ENCODE results near the gene TMEM167A. TPM values are rescaled to one million over a fixed set of nuclear protein-coding genes. Genes with fewer than 3 reads are reported as not detected.

Gene TMEM167A, protein sequence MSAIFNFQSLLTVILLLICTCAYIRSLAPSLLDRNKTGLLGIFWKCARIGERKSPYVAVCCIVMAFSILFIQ
- 137 and 147 TPM in 2 replicates for total RNA-seq (2014; rRNA removed; shearing (Covaris generic); ENCODE audit: low replicate concordance)

DNA sequence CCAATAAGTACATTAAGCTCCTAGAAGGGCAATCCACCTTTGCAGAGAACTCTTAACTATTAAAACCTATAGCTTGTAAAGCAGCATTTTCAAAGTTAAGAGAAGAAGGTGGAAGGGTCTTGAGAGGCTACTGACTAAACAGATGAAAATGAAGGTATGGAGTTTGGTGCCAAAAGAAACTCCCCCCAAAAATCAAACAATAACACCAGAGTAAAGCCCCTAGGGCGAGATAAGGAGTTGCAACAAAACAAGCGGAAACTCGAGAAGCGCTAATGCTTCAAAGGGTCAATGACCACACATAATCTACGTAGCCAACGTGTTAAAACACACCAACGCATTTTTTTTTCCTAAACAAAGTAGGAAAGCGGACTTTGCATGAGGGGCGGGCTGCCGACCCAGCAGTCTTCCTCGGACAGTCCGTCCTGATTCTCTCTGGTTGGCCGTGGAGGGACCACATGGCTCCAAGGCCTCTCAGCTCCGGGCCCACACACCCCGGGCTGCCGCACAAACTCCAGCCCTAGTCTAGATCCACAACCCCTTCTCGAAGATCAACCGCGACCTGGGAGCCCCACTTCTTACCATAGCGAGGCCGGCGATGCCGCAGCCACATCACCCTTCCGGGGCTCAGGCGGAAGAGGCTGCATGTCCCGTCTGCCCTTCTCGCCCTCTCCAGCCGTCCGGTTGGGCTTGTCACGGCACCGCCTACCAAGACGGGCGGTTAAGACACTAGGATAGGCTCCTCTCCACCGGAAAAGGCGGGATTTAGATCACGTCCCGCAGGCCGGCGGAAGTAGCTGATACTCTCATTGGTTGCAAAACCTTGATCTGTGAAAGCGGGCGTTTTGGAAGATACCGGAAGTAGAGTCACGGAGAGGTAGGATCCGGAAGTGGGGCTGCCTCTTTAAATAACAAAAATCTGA is at the start of gene TMEM167A, which contains the start of gene XRCC4:
TMEM167A (minus strand) TSS at position 653 of the 920 bp plus-strand sequence; CDS start at position 582, 71 bp downstream.
XRCC4 (plus strand) TSS at position 806 of the 920 bp plus-strand sequence. CDS start 27,373 bp downstream, outside the sequence.
- peak within 1 kb of the TSS; percentile 84 for H3K4me3 ChIP-seq

DNA sequence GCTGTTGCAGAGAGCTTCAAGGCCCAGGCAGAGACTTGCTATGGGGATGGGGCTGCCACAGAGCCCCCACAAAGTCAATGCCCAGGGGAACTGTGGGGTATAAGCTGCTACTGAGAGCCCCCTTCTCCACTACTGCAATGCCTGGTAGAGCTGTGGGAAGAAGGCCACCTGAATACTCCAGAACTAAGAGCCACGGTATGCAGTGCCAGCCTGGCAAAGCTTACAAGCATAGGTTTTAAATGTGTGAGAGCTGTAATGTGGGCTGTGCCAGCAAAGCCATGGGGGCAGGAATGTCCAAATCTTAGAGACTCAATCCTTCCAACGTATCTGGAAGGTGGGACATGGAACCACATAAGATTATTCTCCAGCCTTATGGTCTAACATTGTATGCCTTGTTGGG is 49.3 kb upstream of the TMEM167A start:
- Histone ChIP-seq H3K36me3 (peaks cover 7% of the 10 kb centered on the region; the same call in 1 of the 2 replicates), H3K27me3 (no peaks in the 10 kb centered on the region), H3K4me3 (no peak overlapping the region), H3K9me3 (peaks cover 30% of the 10 kb centered on the region)
- DNase-seq, result no peak

More for the DNA sequence above, at the start of gene TMEM167A, which contains the start of gene XRCC4:
- Histone ChIP-seq H3K27me3 (no peaks in the 10 kb centered on the region), H3K36me3 (peaks cover 35% of the 10 kb centered on the region), H3K9me3 (no peaks in the 10 kb centered on the region)
- DNase-seq, result peak; percentile 100

DNA sequence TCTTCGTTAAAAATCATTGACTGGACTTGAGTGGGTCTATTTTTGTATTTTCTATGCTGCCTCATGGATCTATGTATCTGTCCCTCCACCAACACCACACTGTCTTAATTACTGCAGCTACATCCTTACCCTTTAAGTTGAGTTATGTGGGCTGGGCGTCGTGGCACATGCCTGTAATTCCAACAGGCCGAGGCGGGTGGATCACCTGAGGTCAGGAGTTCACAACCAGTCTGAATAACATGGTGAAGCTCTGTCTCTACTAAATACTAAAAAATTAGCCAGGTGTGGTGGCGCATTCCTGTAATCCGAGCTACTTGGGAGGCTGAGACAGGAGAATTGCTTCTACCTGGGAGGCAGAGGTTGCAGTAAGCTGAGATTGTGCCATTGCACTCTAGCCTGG is 48.4 kb upstream of the TMEM167A start:
- H3K36me3 ChIP-seq, result peaks cover 7% of the 10 kb centered on the region; the same call in 1 of the 2 replicates
- peaks cover 24% of the 10 kb centered on the region for H3K9me3 ChIP-seq
- H3K4me3 ChIP-seq, result no peak overlapping the region
- no peaks in the 10 kb centered on the region for H3K27me3 ChIP-seq
- DNase-seq, result no peak

DNA sequence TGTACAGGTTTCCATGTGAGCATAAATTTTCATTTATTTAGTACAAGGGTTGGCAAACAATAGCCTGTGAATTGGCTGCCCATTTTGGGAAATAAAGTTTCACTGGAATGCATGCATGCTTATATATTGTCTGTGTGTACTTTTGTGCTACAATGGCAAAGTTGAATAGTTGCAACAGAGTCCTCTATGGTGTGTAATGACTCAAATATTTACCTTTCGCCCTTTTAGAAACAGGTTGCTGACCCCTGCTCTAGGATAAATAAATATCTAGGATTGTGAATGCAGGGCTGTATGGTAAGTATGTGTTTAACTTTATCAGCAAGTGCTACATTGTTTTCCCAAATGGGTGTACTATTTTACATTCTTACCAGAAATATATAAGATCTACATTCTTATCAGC is 47.4 kb upstream of the TMEM167A start:
- peaks cover 20% of the 10 kb centered on the region for H3K9me3 ChIP-seq
- peaks cover 7% of the 10 kb centered on the region; the same call in 1 of the 2 replicates for H3K36me3 ChIP-seq
- no peak for DNase-seq
- H3K27me3 ChIP-seq, result no peaks in the 10 kb centered on the region
- H3K4me3 ChIP-seq, result no peak overlapping the region

DNA sequence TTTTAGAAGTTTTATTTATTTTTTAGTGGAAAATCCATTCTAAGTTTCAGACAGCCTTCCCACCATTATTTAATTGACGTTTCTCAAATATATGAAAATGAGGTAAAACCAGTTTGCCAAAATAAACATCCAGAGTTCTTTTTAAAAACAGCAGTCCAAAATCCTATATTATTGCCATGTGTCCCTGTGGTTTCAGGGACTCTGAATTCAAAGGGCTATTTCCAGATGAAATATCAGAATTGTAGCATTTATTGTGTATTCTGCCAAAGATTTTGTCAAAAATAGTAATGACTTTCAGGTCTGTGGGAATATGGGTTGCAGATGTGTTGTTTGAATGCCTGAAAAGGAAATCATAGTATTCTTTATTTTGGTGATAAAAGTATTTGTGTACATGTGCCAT is 41.8 kb upstream of the TMEM167A start:
- H3K36me3 ChIP-seq, result peaks cover 4% of the 10 kb centered on the region; the same call in 1 of the 2 replicates
- H3K9me3 ChIP-seq, result no peaks in the 10 kb centered on the region; the same call in 1 of the 2 replicates
- no peak overlapping the region for H3K4me3 ChIP-seq
- DNase-seq, result no peak
- no peaks in the 10 kb centered on the region for H3K27me3 ChIP-seq

DNA sequence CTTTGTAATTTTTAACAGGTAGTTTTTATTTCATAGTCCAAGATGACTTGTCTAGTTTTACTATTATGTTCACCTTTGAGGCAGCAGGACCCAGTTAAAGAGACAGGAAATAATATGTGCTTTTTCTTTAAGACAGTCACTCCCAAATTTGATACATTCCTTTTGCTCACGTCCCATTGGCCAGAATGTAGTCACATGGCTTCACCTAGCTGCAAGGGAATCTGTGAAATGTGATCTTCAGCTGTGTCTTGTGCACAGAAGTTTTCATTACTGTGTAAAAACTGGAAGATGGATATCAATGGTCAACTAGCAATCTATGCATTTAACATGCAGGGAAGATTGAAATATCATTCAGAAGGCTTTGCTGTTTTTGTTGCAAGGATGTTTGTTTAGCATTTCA is 41.3 kb upstream of the TMEM167A start:
- peaks cover 4% of the 10 kb centered on the region; the same call in 1 of the 2 replicates for H3K36me3 ChIP-seq
- DNase-seq, result no peak
- H3K27me3 ChIP-seq, result no peaks in the 10 kb centered on the region
- H3K4me3 ChIP-seq, result no peak overlapping the region
- H3K9me3 ChIP-seq, result no peaks in the 10 kb centered on the region

DNA sequence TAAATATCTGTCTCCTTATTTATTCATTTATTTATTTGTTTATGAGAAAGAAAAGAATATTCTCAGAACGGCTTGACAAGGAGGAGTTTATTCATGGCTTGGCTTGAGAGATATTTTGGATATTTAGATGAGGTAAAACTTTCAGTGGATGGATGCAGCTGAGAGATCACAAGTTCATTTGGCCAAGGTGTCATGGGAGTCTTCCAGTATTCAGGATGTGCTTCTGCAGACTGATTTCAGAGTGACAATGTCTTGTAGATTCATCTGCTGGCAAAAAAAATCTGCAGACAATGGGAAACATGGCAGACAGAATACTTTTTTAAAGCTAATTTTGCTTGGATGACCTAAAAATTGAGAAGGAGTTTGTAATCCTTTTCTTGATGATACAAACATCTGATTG is 38.6 kb upstream of the TMEM167A start:
- no peak for DNase-seq
- no peaks in the 10 kb centered on the region for H3K27me3 ChIP-seq
- no peaks in the 10 kb centered on the region for H3K9me3 ChIP-seq
- H3K4me3 ChIP-seq, result no peak overlapping the region
- H3K36me3 ChIP-seq, result peaks cover 4% of the 10 kb centered on the region; the same call in 1 of the 2 replicates

DNA sequence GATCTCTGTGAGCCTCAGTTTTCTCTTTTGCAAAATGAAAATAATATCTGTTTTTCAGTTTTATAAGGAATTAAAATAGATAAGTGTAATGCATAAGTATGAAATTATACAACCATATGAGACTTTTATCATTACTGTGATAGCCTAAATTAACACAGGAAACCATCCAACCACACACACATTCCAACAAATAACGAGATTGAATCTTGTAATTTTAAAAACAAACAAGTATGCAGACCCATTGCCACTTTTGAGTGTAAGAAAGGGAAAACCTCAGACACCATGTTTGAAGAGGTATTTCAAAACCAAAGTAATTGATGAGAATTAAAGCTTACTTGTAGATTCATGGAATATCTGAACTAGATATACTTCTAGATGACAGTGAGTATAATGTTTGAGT is 32.2 kb upstream of the TMEM167A start:
- no peak for DNase-seq
- H3K9me3 ChIP-seq, result no peaks in the 10 kb centered on the region
- H3K4me3 ChIP-seq, result no peak overlapping the region
- no peaks in the 10 kb centered on the region; the same call in 1 of the 2 replicates for H3K36me3 ChIP-seq
- no peaks in the 10 kb centered on the region for H3K27me3 ChIP-seq

DNA sequence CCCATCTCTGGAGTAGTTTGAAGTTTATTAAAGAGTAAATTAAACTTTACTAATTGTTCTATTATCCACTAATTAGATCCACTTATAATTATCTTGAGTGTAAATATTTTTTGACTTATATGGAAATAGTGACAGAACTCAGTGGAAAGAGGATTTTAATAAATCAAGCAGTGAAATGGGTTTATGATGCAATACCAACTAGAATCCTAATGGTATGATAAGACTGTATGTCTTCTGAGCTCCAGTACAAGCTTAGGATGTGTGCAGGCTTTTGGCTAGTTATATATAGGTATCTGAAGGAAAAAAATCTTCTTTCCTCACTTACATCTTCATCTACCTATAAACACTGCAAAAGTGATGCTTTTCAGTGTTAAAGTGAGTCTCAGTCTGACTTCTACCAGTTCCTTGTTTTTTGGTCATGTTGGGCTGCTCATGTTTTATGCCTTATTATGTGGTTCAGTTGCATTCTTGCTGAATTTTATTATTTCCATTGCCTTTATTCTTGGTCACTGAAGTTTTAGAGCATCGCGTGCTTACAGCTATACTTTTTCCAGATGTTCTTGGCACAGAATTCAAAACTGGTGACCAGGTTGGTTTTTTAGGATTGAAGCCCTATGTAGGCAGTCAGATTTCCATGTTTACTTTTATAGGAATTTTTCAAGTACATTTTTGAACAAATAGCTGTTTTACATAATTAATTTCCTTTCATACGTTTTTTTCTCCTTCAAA is 30.7 kb upstream of the TMEM167A start:
- H3K27me3 ChIP-seq, result no peaks in the 10 kb centered on the region
- no peaks in the 10 kb centered on the region for H3K9me3 ChIP-seq
- no peak overlapping the region for H3K4me3 ChIP-seq
- no peak for DNase-seq
- H3K36me3 ChIP-seq, result no peaks in the 10 kb centered on the region; the same call in 1 of the 2 replicates

DNA sequence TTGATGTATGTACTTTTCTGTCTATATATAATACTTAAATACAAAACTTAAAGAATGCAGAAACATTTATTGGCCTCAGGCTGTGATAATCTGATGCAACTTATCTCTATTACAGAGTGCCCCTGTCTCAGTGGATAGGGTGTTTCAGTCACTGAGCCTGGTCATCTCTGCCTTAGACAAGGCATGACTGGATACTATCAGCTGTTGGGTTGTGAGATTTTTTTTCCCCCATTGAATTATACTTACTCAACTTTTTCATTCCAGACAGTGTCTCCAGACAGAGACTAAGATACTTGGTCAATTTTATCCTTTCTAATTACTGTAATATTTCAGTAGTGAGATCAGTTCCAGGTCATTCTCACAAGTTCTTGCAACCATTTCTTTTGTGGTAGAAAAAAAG is 26.8 kb upstream of the TMEM167A start:
- no peaks in the 10 kb centered on the region for H3K27me3 ChIP-seq
- DNase-seq, result no peak
- H3K36me3 ChIP-seq, result no peaks in the 10 kb centered on the region
- H3K4me3 ChIP-seq, result no peak overlapping the region
- no peaks in the 10 kb centered on the region for H3K9me3 ChIP-seq

DNA sequence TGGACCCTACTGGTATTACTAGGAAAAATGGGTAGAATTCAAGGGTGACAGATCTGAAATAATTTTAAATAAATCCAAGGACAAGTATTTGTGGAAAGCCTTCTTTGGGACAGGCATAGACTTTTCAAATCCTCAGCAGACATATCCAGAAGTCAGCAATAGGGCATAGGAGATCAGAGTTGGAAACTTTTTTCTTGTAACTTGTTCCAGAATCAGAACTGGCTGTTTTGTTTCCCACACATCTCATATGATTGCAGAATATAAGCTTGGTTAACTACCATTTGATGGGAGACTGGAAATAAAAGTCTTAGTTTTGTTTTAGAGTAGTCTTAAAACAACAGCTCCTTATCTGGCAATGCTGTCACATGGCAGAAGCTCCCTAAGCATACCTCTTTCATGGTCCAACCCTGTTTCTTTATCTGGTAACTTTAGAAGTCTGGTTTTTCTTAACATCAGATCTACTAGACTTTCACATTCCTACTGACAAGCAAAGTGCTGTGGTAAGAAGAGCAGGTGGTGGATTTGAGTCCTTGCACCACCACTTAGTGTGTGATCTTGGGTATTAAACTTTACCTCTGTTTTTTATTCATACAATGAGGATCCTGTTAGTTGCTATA is 25.3 kb upstream of the TMEM167A start:
- H3K9me3 ChIP-seq, result no peaks in the 10 kb centered on the region
- no peaks in the 10 kb centered on the region for H3K36me3 ChIP-seq
- H3K27me3 ChIP-seq, result no peaks in the 10 kb centered on the region
- DNase-seq, result no peak
- no peak overlapping the region for H3K4me3 ChIP-seq

DNA sequence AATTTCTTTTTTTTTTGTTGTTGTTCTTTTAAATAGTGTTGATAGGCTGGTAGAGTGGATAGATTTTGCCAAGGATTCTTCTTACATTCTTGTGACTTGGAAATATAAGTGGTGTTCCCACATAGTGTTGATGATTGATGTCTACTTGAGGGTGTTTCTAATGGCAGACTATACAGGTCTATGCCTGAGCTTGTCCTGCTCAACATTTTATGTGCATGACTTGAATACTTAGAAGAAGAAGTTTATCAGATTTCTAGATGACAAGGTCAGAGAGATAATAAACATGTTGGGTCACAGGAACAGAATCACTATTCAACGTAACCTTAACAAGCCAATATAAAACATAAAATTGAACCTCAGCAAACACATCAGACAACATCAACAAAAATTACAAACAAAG is 24.3 kb upstream of the TMEM167A start:
- H3K27me3 ChIP-seq, result no peaks in the 10 kb centered on the region
- DNase-seq, result no peak
- no peaks in the 10 kb centered on the region for H3K9me3 ChIP-seq
- H3K4me3 ChIP-seq, result no peak overlapping the region
- no peaks in the 10 kb centered on the region for H3K36me3 ChIP-seq

DNA sequence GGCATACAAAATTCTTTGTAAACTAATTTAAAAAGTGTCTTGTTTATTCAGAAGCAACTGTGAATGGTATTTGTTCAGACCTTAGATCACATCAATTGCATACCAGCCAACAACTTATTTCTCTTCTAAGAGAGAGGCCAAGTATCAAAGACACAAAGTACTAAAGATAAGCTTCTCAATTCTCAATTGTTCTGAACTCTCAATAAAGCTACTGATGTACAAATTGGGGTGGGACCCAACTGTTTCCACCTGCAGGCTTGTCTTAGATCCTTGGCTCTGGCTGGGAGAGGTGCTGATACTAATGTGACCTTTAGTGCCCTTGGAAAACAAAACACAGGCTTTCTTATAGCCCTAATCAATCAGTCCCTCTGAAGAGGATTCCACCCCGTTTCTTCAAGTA is 22.3 kb upstream of the TMEM167A start:
- no peak overlapping the region for H3K4me3 ChIP-seq
- H3K27me3 ChIP-seq, result no peaks in the 10 kb centered on the region
- no peaks in the 10 kb centered on the region for H3K9me3 ChIP-seq
- H3K36me3 ChIP-seq, result no peaks in the 10 kb centered on the region
- DNase-seq, result no peak

DNA sequence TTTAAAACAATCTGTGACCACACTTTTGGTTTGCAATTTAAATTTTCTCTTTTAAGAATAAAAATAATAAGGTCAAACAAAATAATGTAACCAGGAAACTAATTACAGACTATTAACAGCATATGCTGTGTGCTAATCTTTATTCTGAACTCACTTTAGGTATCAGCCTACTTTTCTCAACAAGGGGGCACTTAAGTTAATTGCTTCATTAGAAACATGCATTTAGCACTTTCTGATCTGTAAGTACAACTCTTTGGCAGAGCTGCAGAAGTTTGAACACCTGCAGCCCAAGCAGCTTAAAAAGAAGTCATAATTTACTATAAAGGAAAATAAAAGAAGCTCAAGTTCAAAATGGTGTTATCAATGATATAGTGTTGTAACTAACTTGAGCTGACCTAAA is 21.8 kb upstream of the TMEM167A start:
- Histone ChIP-seq H3K4me3 (no peak overlapping the region), H3K36me3 (no peaks in the 10 kb centered on the region), H3K27me3 (no peaks in the 10 kb centered on the region), H3K9me3 (no peaks in the 10 kb centered on the region)
- DNase-seq, result no peak

DNA sequence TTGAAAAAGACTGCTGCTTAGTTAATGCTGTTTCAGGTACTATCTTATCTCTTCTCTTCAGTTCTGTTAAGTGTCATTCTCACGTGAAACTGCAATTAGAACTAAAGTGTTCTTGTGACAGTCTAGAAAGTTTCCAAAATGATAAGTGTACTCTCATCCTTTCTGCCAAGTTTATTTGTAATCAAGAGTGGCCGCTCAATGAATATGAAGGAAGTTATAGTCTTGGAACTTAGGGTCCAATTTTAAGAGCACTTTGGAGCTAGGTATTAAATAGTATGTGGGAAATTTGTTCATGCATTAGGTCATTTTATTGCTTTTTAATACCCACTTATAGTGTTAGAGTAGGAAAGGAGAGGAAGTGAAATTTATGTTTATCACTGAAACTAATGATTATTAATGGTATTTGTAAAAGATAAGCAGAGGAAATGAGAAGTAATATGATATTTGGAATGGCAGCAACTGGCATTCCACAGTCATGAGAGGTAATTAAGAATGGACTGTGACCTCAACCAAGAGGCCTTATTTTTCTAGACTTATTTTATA is 20.6 kb upstream of the TMEM167A start:
- Histone ChIP-seq H3K36me3 (no peaks in the 10 kb centered on the region), H3K27me3 (no peaks in the 10 kb centered on the region), H3K4me3 (no peak overlapping the region), H3K9me3 (peaks cover 5% of the 10 kb centered on the region; the same call in 1 of the 2 replicates)
- no peak for DNase-seq

DNA sequence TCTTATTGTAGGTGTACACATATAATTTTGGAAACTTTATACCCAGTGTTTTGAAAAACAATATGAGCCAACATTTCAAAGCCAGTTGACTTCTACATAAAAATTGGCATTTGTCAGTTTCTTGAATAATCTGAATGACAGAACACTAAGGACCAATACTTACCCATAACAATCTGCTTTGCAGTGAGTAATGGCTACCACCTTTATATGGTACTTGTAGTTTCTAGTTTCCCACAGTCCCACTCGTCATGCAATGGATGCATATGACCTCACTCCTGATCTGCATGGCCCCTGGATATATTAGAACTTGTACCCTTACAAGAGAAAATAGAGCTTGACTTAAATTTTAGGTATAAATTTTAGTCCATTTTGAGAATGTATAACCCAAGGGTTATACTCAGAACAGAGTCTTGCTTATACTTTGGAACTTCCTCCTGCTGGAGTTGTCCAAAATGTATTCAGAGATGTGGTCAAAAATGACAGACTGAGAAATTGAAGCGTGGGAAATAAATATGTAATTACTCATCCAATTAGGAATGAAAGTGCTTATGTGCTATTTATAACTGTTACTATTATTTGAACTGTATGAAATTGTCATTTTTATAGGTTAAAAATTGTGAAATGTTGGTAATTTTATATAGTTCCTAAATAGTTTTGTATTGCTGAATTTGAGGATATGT is 19.6 kb upstream of the TMEM167A start:
- no peaks in the 10 kb centered on the region for H3K36me3 ChIP-seq
- no peak overlapping the region for H3K4me3 ChIP-seq
- peaks cover 5% of the 10 kb centered on the region for H3K9me3 ChIP-seq
- DNase-seq, result no peak
- H3K27me3 ChIP-seq, result no peaks in the 10 kb centered on the region

Data from MG63 (cell line).